Ovary (tissue), 10 donors: ENCODE data around the gene FNDC5. TPM values are rescaled to one million over a fixed set of nuclear protein-coding genes. Genes with fewer than 3 reads are reported as not detected.

Experiments
- DNase-seq, 5 donors: peaks; one replicate each; pipeline ENCODE4 v3.0.0-alpha.2; 2019 to 2020
- H3K27ac ChIP-seq, 2 donors: fragments of 200-600 bp; one replicate each; pipeline versions ENCODE4 v1.5.1 to v1.8.0; 2019 to 2022
- H3K27me3 ChIP-seq: fragments of 200-600 bp; one replicate; pipeline ENCODE4 v1.8.0; 2022
- H3K36me3 ChIP-seq: fragments of 200-600 bp; sonication (generic); one replicate; pipeline ENCODE4 v1.5.1; 2019
- H3K4me1 ChIP-seq: one replicate; pipeline ENCODE4 v1.8.1; 2013; ENCODE audit warnings: mild to moderate bottlenecking, moderate library complexity; ENCODE audit not compliant: insufficient read depth
- H3K4me3 ChIP-seq: fragments of 200-600 bp; sonication (generic); one replicate; pipeline ENCODE4 v1.5.1; 2017
- H3K9me3 ChIP-seq, 2 donors: fragments of 200-600 bp in 1 of 2; sonication (generic) in 1 of 2; one replicate each; pipeline versions ENCODE4 v1.5.1 to v1.8.1; 2013 to 2019; ENCODE audit warnings: mild to moderate bottlenecking in 1 of 2, moderate library complexity in 1 of 2
- EP300 ChIP-seq: sonication (generic); formaldehyde crosslinking; IDR thresholded peaks from one replicate; pipeline ENCODE4 v1.6.1; 2017; ENCODE audit warnings: antibody characterized with exemption
- POLR2A ChIP-seq: fragments of 450-650 bp; IDR thresholded peaks from one replicate; pipeline ENCODE4 v1.6.1; 2017; ENCODE audit warnings: antibody characterized with exemption, mild to moderate bottlenecking, moderate library complexity
- WGBS, 3 donors: extraction: QIAGEN DNeasy Blood & Tissue Kit in 1 of 3; methylation state at CpG; one replicate each; pipeline versions ENCODE4 v1.1.5 to v1.1.7; 2013 to 2017; 5-methylcytosine and 5-hydroxymethylcytosine counted together
- intact Hi-C, 4 donors: fragments of 100-400 bp; cut with DNase I; formaldehyde crosslinking; loops; one replicate each; pipeline versions ENCODE4 v1.11.0 to v1.15.1; 2022 to 2023
- long read RNA-seq, 3 donors: library from polyadenylated mRNA in 2 of 3; unstranded in 2 of 3; transcript quantifications; one replicate each; pipeline ENCODE4 v2.0.0 and lab custom pipeline, GENCODE V29; 2021 to 2026
- polyA plus RNA-seq, 2 donors: library from polyadenylated mRNA; stranded (reverse); fragments of 200-250 nt in 1 of 2; fragments of 350-450 nt in 1 of 2; fragmentation: Illumina TruSeq in 1 of 2; extraction: RNeasy Lipid Tissue Mini Kit (QIAGEN cat#74804) in 1 of 2; gene quantifications; one replicate each; pipeline ENCODE4 v1.2.3, GENCODE V29; 2013 to 2014
- total RNA-seq, 7 donors: library from RNA; depleted of rRNA in 2 of 7; stranded (reverse); fragments of >200 nt in 2 of 7; fragmentation: NEBNext Ultra II Directional in 3 of 7; extraction: Animal tissue kit (Norgen Biotek cat#: 25700) in 3 of 7; gene quantifications; one replicate each; pipeline versions ENCODE4 v1.1.0 to v1.2.4, GENCODE V29; 2016 to 2023
- TF ChIP-seq, protein P1 (sequence below), 3 donors: fragments of 450-650 bp in 2 of 3; fragments of 200-600 bp in 1 of 3; IDR thresholded peaks; one replicate each; pipeline versions ENCODE4 v1.5.1 to v1.8.0; 2016 to 2022; ENCODE audit warnings: antibody characterized with exemption in 3 of 3, mild to moderate bottlenecking in 1 of 3
- donor health status: DM: no; HTN: no; CAD: no; lungs with moderate emphysema.
- donor health status: DM: no; HTN: no; CAD: no.
- donor health status: Bipolar disorder and iron deficiency.
- donor health status: DM: yes; HTN: yes; CAD: no.
- donor health status: DM: no; HTN: no; CAD: no.
- donor health status: DM: yes; HTN: yes; CAD: no.

The FNDC5 gene
- total RNA-seq (10 to 100 TPM in 4 of 7 donors, 1 to 10 TPM in 3; 4.2 to 25.4 (median 12.1) TPM), polyA plus RNA-seq (10 to 100 TPM in 1 of 2 donors, 1 to 10 TPM in 1; 8.2 to 15.6 TPM)
- long read RNA-seq, donor 1, partial matches to known transcripts, result 8 of 9 reads
- long read RNA-seq, donor 1, other reads (novel, unspliced or antisense), result 1 of 9 reads
- long read RNA-seq, donor 2, partial matches to known transcripts, result 0 of 9 reads
- long read RNA-seq, donor 2, other reads (novel, unspliced or antisense), result 8 of 9 reads
- long read RNA-seq, donor 3, partial matches to known transcripts, result 11 of 41 reads
- long read RNA-seq, donor 3, other reads (novel, unspliced or antisense), result 29 of 41 reads

DNA sequence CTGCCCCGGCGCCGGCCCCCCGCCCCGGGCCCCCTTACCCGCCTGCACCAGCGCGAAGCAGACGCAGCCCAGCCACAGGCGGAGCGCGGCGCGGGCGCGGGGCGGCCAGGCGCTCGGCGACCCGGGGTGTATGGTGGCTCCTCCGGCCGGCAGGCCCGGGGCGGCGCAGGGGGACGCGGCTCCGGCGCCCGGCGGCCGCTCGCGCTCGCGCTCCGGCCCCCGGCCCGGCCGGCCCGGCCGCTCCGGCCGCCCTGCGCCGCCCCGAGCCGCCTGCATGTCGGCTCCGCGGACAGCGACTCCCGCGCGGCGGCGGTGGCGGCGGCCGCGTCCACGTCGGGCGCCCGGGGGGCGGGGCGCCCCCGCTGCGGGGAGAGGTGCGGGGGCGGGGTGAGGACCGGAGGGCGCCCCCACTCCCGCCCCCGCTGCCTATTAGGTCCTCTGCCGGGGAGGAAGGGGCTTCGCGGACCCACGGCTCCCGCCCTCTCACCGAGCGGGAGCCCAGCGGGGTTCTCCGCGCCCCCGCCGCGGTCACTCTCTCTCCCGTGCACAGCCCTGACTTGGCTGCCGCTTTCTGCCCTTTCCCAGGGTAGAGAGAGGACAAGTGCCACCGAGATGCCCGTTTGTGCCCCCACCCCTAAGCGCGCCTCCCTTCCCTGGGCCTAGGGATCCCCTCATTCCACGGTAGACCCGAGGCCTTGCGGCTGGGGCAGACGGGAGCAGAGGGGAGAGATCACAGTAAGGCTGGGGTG, at the start of gene FNDC5:
Gene FNDC5, minus strand, starts transcription at position 298 of the 749 bp plus-strand sequence.
- no peaks in the 10 kb centered on the region for H3K9me3 ChIP-seq
- intact Hi-C loops, result loop anchor here in 1 of 4 donors (5.0 kb wide), 2 partner anchors 98 to 158 kb away; no protein-coding TSS in a partner anchor
- H3K27me3 ChIP-seq, result no peaks in the 10 kb centered on the region
- H3K27ac ChIP-seq, result peak within 1 kb of the TSS in 1 of 2 donors; percentile 5
- H3K4me1 ChIP-seq, result peaks cover 4% of the 10 kb centered on the region
- TF ChIP-seq EP300 (no peak), POLR2A (no peak)
- TF ChIP-seq, protein P1, sequence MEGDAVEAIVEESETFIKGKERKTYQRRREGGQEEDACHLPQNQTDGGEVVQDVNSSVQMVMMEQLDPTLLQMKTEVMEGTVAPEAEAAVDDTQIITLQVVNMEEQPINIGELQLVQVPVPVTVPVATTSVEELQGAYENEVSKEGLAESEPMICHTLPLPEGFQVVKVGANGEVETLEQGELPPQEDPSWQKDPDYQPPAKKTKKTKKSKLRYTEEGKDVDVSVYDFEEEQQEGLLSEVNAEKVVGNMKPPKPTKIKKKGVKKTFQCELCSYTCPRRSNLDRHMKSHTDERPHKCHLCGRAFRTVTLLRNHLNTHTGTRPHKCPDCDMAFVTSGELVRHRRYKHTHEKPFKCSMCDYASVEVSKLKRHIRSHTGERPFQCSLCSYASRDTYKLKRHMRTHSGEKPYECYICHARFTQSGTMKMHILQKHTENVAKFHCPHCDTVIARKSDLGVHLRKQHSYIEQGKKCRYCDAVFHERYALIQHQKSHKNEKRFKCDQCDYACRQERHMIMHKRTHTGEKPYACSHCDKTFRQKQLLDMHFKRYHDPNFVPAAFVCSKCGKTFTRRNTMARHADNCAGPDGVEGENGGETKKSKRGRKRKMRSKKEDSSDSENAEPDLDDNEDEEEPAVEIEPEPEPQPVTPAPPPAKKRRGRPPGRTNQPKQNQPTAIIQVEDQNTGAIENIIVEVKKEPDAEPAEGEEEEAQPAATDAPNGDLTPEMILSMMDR (IDR thresholded peaks at IDR 0.05), result no peak
- no peaks in the 10 kb centered on the region for H3K36me3 ChIP-seq
- peak within 1 kb of the TSS; percentile 37 for H3K4me3 ChIP-seq
- peak; percentile 51 to 79 (median 56) for DNase-seq
- WGBS, 3 donors, result 1 to 3% (median 2%) methylated on average over 29 to 89 of the region's 99 CpGs

DNA sequence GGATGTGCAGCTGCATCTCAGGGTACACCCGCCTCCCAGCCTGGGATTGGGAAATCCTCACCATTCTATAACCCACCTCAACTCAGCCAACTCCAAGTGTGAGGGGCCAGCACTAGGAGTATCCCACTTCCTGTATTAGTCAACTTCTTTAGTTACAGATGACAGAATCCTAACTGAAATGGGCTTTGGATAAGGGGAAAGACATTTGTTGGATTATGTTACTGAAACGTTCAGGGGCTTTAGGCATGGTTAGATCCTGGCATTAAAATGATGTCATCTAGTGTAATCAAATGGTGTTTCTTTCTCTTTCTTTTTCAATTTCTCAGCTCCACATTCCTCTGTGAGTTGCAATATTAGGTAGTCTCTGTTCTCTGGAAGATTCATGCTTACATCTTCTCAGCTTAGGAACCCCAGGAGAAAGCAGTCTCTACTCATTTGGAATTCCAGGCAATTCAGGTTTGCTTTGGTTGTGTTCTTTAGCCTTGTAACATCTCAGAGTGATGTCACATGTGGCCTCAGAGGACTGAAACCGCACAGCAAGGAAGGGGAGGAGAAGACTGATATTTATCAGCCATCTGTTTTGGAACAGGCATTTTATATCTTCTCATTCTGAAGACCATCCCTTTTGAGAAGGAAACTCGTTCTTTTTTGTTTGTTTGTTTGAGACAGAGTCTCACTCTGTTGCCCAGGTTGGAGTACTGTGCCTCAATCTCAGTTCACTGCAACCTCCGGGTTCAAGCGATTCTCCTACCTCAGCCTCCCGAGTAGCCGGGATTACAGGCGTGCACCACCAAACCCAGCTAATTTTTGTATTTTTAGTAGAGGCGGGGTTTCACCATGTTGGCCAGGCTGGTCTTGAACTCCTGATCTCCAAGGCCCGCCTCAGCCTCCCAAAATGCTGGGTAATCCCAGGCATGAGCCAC, 49.4 kb upstream of the FNDC5 start:
- no peaks in the 10 kb centered on the region for H3K27me3 ChIP-seq
- H3K27ac ChIP-seq, result no peak overlapping the region
- H3K36me3 ChIP-seq, result no peaks in the 10 kb centered on the region
- no peak overlapping the region for H3K4me3 ChIP-seq
- intact Hi-C loops, result no loop called here
- 80 to 84% (median 82%) methylated on average over 11 of the region's 11 CpGs for WGBS, 3 donors
- H3K9me3 ChIP-seq, result no peaks in the 10 kb centered on the region
- no peak for TF ChIP-seq POLR2A
- TF ChIP-seq EP300, result no peak
- TF ChIP-seq, protein P1 (IDR thresholded peaks at IDR 0.05), result no peak
- DNase-seq, result no peak
- no peaks in the 10 kb centered on the region for H3K4me1 ChIP-seq

DNA sequence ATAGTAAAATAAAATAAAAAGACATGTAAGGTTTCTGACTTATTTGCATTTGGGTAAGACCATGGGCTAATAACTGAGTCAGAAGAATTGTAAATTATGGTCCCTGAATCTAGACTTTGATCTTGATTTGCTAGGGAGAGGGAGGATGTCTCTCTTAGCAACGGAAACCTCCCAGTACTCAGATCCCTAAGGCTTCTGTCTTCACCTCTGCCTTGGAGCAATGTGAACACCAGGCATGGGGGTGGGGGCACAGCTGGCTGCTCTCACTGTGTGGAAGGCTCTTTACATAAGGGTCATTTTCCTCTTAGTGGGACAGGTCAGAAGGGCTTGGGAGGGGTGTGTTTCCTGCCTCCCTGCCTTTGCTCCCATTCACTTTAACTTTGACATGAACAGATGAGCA, 47.5 kb upstream of the FNDC5 start:
- Histone ChIP-seq H3K9me3 (no peaks in the 10 kb centered on the region), H3K4me1 (no peaks in the 10 kb centered on the region), H3K36me3 (no peaks in the 10 kb centered on the region), H3K27me3 (no peaks in the 10 kb centered on the region), H3K4me3 (no peak overlapping the region), H3K27ac (no peak overlapping the region)
- WGBS, 3 donors, result 40 to 52% (median 49%) methylated on average over 1 of the region's 1 CpG
- no peak for TF ChIP-seq EP300
- no peak for TF ChIP-seq POLR2A
- TF ChIP-seq, protein P1 (IDR thresholded peaks at IDR 0.05), result no peak
- no peak for DNase-seq
- intact Hi-C loops, result no loop called here

DNA sequence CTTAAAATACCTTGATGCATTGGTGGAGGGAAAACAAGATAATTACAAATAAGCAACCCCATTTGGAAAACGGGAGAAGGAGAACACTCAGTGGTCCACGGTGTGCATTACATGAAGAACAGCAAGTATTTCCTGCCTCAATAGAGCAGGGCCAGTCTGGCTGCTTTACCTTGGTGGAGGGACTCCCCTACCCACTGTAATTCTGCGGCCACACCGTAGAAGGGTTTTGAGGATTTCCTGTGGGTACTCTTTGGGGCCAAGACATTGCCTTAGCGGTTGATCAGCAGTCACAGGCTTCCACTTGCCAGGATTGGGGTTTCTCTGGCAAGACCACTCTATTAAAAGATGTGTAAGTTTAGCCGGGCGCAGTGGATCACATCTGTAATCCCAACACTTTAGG, 46.8 kb upstream of the FNDC5 start:
- no peak for DNase-seq
- no peak for TF ChIP-seq EP300
- TF ChIP-seq, protein P1 (IDR thresholded peaks at IDR 0.05), result no peak
- no peak for TF ChIP-seq POLR2A
- Histone ChIP-seq H3K4me3 (no peak overlapping the region), H3K9me3 (no peaks in the 10 kb centered on the region), H3K27ac (no peak overlapping the region), H3K27me3 (no peaks in the 10 kb centered on the region), H3K4me1 (no peaks in the 10 kb centered on the region), H3K36me3 (no peaks in the 10 kb centered on the region)
- WGBS, 3 donors, result 71 to 81% (median 76%) methylated on average over 7 of the region's 7 CpGs
- intact Hi-C loops, result no loop called here
